Naive thymus-derived CD4-positive, alpha-beta T cell (primary cell): ENCODE measurements around the gene GPHA2. TPM values are rescaled to one million over a fixed set of nuclear protein-coding genes. Genes with fewer than 3 reads are reported as not detected.

Experiments used
- ATAC-seq: fragments of 150-1000 bp; cut with Tn5 transposase; 2 replicates; pipeline ENCODE4 v1.10.0; 2021; ENCODE audit warnings: mild to moderate bottlenecking, moderate library complexity
- CTCF ChIA-PET: fragments of 350-600 bp; sonication (Branson Sonifier 250); formaldehyde crosslinking; loops from one replicate; lab custom pipeline; 2021; ENCODE audit warnings: antibody characterized with exemption; lab: Charles Lee
- POLR2A ChIA-PET: fragments of 350-600 bp; sonication (Branson Sonifier 250); formaldehyde crosslinking; loops from one replicate; lab custom pipeline; 2021; ENCODE audit warnings: antibody characterized with exemption, inconsistent platforms; lab: Charles Lee
- DNase-seq, 9 donors: peaks; one replicate each; pipeline versions ENCODE4 v3.0.0 to v3.0.0-alpha.2; 2020 to 2022; ENCODE audit warnings: mixed read lengths in 1 of 9
- H3K27ac ChIP-seq: one replicate; pipeline ENCODE4 v1.7.0; 2013; ENCODE audit warnings: mild to moderate bottlenecking, low read depth, low read length, moderate library complexity
- H3K27me3 ChIP-seq, 2 donors: one replicate each; pipeline ENCODE4 v1.7.0; 2013; ENCODE audit warnings: low read length in 2 of 2, mild to moderate bottlenecking in 2 of 2, moderate library complexity in 2 of 2; ENCODE audit not compliant: control insufficient read depth in 2 of 2, insufficient read depth in 2 of 2
- H3K36me3 ChIP-seq, 3 experiments: 1 replicate in 2 of 3; 2 replicates in 1 of 3; pipeline ENCODE4 v1.7.0; 2013; ENCODE audit warnings: low read length in 3 of 3, mild to moderate bottlenecking in 3 of 3, moderate library complexity in 1 of 3; ENCODE audit not compliant: insufficient read depth in 3 of 3, control insufficient read depth in 2 of 3
- H3K4me1 ChIP-seq, 2 donors: one replicate each; pipeline ENCODE4 v1.7.0; 2013; ENCODE audit warnings: low read length in 2 of 2, mild to moderate bottlenecking in 2 of 2, moderate library complexity in 1 of 2; ENCODE audit not compliant: control insufficient read depth in 2 of 2, insufficient read depth in 2 of 2
- H3K4me3 ChIP-seq: 2 replicates; pipeline ENCODE4 v1.7.0; 2013; ENCODE audit warnings: mild to moderate bottlenecking, low read length
- H3K9me3 ChIP-seq, 3 experiments: 1 replicate in 2 of 3; 2 replicates in 1 of 3; pipeline ENCODE4 v1.7.0; 2013; ENCODE audit warnings: low read length in 3 of 3; ENCODE audit not compliant: control insufficient read depth in 2 of 3
- H3K27ac Mint-ChIP-seq, 9 donors: one replicate each; pipeline ENCODE4 v1.8.0; 2020 to 2022; ENCODE audit warnings: mixed read lengths in 9 of 9, mild to moderate bottlenecking in 8 of 9, moderate library complexity in 5 of 9, inconsistent platforms in 2 of 9
- H3K27me3 Mint-ChIP-seq, 5 donors: one replicate each; pipeline ENCODE4 v1.8.0; 2021 to 2022; ENCODE audit warnings: mixed read lengths in 5 of 5, mild to moderate bottlenecking in 1 of 5
- H3K36me3 Mint-ChIP-seq, 5 donors: one replicate each; pipeline ENCODE4 v1.8.0; 2020 to 2022; ENCODE audit warnings: mixed read lengths in 5 of 5, mild to moderate bottlenecking in 3 of 5, inconsistent platforms in 1 of 5
- H3K4me1 Mint-ChIP-seq, 7 donors: one replicate each; pipeline ENCODE4 v1.8.0; 2020 to 2022; ENCODE audit warnings: mixed read lengths in 7 of 7, mild to moderate bottlenecking in 3 of 7, inconsistent platforms in 1 of 7
- H3K4me3 Mint-ChIP-seq, 10 donors: one replicate each; pipeline ENCODE4 v1.8.0; 2020 to 2022; ENCODE audit warnings: mild to moderate bottlenecking in 10 of 10, mixed read lengths in 10 of 10, moderate library complexity in 6 of 10, inconsistent platforms in 2 of 10
- H3K9me3 Mint-ChIP-seq, 11 donors: one replicate each; pipeline ENCODE4 v1.8.0; 2020 to 2022; ENCODE audit warnings: mixed read lengths in 11 of 11, mild to moderate bottlenecking in 4 of 11, inconsistent platforms in 1 of 11, moderate library complexity in 1 of 11
- intact Hi-C, 2 donors: fragments of 100-400 bp; cut with micrococcal nuclease; formaldehyde crosslinking; loops; one replicate each; pipeline ENCODE4 v1.15.1; 2023
- polyA plus RNA-seq, 2 donors: library from polyadenylated mRNA; unstranded; fragments of 300-500 nt; fragmentation: Illumina TruSeq; gene quantifications; one replicate each; pipeline ENCODE4 v1.2.3, GENCODE V29; 2021
- total RNA-seq, 6 experiments: library from RNA in 5 of 6; stranded (reverse) in 5 of 6; gene quantifications; 1 replicate in 5 of 6; 2 replicates in 1 of 6; pipeline ENCODE4 v1.2.3 and lab custom pipeline; 2021 to 2026

GPHA2 gene
- total and polyA plus RNA-seq, 7 experiments from 2014 or later: 0.48 TPM; not detected in 6

DNA sequence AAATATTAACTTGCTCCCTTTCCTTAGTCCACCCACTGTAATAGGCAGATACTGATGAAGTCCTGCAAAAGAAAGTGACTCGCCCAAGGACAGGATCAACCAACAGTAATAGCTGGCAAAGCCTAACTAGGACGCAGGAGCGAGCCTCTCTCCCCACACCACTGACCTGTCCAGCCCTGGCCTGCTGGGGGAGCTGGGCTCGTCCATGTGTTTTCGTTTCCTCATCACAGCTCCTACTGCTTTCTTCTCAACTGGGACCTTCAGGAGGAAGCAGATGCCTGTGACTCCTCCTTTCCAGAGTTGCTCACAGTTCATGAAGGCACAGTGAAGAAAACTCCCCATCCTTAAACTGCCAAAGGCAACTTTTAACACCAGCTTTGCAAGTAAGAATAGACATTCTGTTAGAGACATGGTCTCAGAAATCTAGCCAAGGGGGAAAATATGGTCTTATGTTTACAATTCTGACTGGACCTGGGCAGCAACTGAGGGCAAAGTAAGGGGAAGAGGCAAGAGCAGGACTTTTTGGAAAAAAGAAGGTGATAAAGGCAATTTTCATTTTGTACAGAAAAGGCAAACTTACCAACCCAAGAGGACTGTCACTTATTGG is 11.6 kb upstream of the GPHA2 start:
- Histone ChIP-seq H3K27ac (no peak overlapping the region), H3K36me3 (no peaks in the 10 kb centered on the region), H3K4me3 (no peak overlapping the region), H3K9me3 (no peaks in the 10 kb centered on the region), H3K4me1 (no peaks in the 10 kb centered on the region), H3K27me3 (no peaks in the 10 kb centered on the region)
- no peaks in the 10 kb centered on the region for H3K36me3 Mint-ChIP-seq
- H3K27me3 Mint-ChIP-seq: peaks cover 0 to 30% (median 4%) of the 10 kb centered on the region in 5 donors
- no peak for DNase-seq
- H3K27ac Mint-ChIP-seq: no peak overlapping the region
- ATAC-seq: no peak
- ChIA-PET CTCF (interaction anchor here (1.3 kb wide), 1 partner anchor 13 kb away, joined by 3 read pairs; no protein-coding TSS in a partner anchor), POLR2A (no interaction called here)
- intact Hi-C loops: no loop called here
- peaks cover 0 to 1% (median 0%) of the 10 kb centered on the region in 11 donors for H3K9me3 Mint-ChIP-seq
- no peaks in the 10 kb centered on the region for H3K4me1 Mint-ChIP-seq
- H3K4me3 Mint-ChIP-seq: no peak overlapping the region

DNA sequence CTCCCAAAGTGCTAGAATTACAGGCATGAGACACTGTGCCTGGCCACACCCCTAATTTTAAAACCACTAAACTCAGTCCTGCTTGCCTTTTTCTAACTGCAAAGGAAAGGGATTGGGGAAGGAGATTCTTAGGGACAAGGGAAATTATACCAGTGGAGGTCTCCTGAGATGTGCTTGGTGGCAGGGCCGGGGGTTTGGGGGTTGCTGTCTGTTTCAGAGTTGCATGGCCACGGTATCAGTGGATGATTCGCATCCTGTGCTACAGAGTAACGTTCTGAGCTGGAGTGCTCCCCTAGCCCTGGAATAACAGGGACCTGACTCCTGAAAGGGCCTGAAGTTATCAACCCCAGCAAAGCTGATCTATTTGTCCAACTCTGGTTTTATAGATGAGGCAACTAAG is 846 bp upstream of the GPHA2 start:
- Histone ChIP-seq H3K4me3 (no peak overlapping the region), H3K36me3 (peaks cover 0 to 19% (median 4%) of the 10 kb centered on the region in 3 experiments), H3K27me3 (no peaks in the 10 kb centered on the region), H3K9me3 (no peaks in the 10 kb centered on the region), H3K4me1 (no peaks in the 10 kb centered on the region), H3K27ac (no peak overlapping the region)
- Mint-ChIP-seq H3K27me3 (peaks cover 0 to 4% (median 0%) of the 10 kb centered on the region in 5 donors), H3K4me3 (no peak overlapping the region), H3K9me3 (no peaks in the 10 kb centered on the region), H3K36me3 (peaks cover 0 to 9% (median 7%) of the 10 kb centered on the region in 5 donors), H3K4me1 (no peaks in the 10 kb centered on the region), H3K27ac (no peak overlapping the region)
- DNase-seq (no peak), ATAC-seq (no peak)
- intact Hi-C loops: no loop called here
- CTCF ChIA-PET: no interaction called here
- POLR2A ChIA-PET: no interaction called here

- H3K4me3 Mint-ChIP-seq: no peak overlapping the region
- no peak overlapping the region for H3K4me3 ChIP-seq
- intact Hi-C loops: no loop called here
- H3K27me3 ChIP-seq: no peaks in the 10 kb centered on the region
- peaks cover 0 to 23% (median 13%) of the 10 kb centered on the region in 5 donors for H3K36me3 Mint-ChIP-seq
- H3K36me3 ChIP-seq: peaks cover 0 to 32% (median 4%) of the 10 kb centered on the region in 3 experiments
- H3K9me3 Mint-ChIP-seq: no peaks in the 10 kb centered on the region
- peak overlapping the region in 1 of 9 donors; percentile 45 for H3K27ac Mint-ChIP-seq
- no peak overlapping the region for H3K27ac ChIP-seq
- ChIA-PET CTCF (interaction anchor here (0.7 kb wide), 1 partner anchor 12 kb away, joined by 3 read pairs; no protein-coding TSS in a partner anchor), POLR2A (no interaction called here)
- H3K9me3 ChIP-seq: no peaks in the 10 kb centered on the region
- DNase-seq (no peak), ATAC-seq (peak; percentile 6)
- H3K4me1 Mint-ChIP-seq: no peaks in the 10 kb centered on the region
- H3K27me3 Mint-ChIP-seq: peaks cover 0 to 3% (median 0%) of the 10 kb centered on the region in 5 donors
- no peaks in the 10 kb centered on the region for H3K4me1 ChIP-seq
Observed at GRCh38 chr11:64934682-64935358, 873 bp downstream of the GPHA2 start.

- Mint-ChIP-seq H3K9me3 (no peaks in the 10 kb centered on the region), H3K27ac (no peak overlapping the region), H3K36me3 (peaks cover 0 to 27% (median 16%) of the 10 kb centered on the region in 5 donors), H3K27me3 (peaks cover 0 to 3% (median 0%) of the 10 kb centered on the region in 5 donors), H3K4me1 (no peaks in the 10 kb centered on the region), H3K4me3 (no peak overlapping the region)
- Histone ChIP-seq H3K27ac (no peak overlapping the region), H3K4me1 (no peaks in the 10 kb centered on the region), H3K9me3 (no peaks in the 10 kb centered on the region), H3K4me3 (no peak overlapping the region), H3K36me3 (peaks cover 0 to 37% (median 4%) of the 10 kb centered on the region in 3 experiments), H3K27me3 (no peaks in the 10 kb centered on the region)
- no peak for DNase-seq
- ATAC-seq: no peak
- CTCF ChIA-PET: interaction anchor here (0.6 to 0.7 kb wide), 2 partner anchors 13 to 441 kb away, joined by 3 read pairs; no protein-coding TSS in a partner anchor
- POLR2A ChIA-PET: no interaction called here
- intact Hi-C loops: no loop called here
Observed at GRCh38 chr11:64933935-64934681, 1.6 kb downstream of the GPHA2 start.

GRCh38 chr11:64933213-64933934 is 2.3 kb downstream of the GPHA2 start:
- intact Hi-C loops: no loop called here
- Mint-ChIP-seq H3K27ac (peak overlapping the region in 1 of 9 donors; percentile 17), H3K27me3 (peaks cover 0 to 3% (median 0%) of the 10 kb centered on the region in 5 donors), H3K36me3 (peaks cover 0 to 27% (median 16%) of the 10 kb centered on the region in 5 donors), H3K4me3 (no peak overlapping the region), H3K9me3 (no peaks in the 10 kb centered on the region), H3K4me1 (no peaks in the 10 kb centered on the region)
- Histone ChIP-seq H3K4me1 (no peaks in the 10 kb centered on the region), H3K27ac (no peak overlapping the region), H3K4me3 (no peak overlapping the region), H3K27me3 (no peaks in the 10 kb centered on the region), H3K9me3 (no peaks in the 10 kb centered on the region), H3K36me3 (peaks cover 0 to 38% (median 4%) of the 10 kb centered on the region in 3 experiments)
- CTCF ChIA-PET: interaction anchor here (0.6 kb wide), 1 partner anchor 441 kb away, joined by 3 read pairs; no protein-coding TSS in a partner anchor
- POLR2A ChIA-PET: no interaction called here
- DNase-seq (no peak), ATAC-seq (no peak)

- Mint-ChIP-seq H3K27ac (no peak overlapping the region), H3K27me3 (no peaks in the 10 kb centered on the region), H3K36me3 (peaks cover 0 to 32% (median 16%) of the 10 kb centered on the region in 5 donors), H3K9me3 (no peaks in the 10 kb centered on the region), H3K4me1 (peaks cover 0 to 2% (median 0%) of the 10 kb centered on the region in 7 donors), H3K4me3 (no peak overlapping the region)
- DNase-seq: no peak
- no peaks in the 10 kb centered on the region for H3K4me1 ChIP-seq
- no peak overlapping the region for H3K27ac ChIP-seq
- CTCF ChIA-PET: no interaction called here
- no peak for ATAC-seq
- intact Hi-C loops: no loop called here
- H3K36me3 ChIP-seq: peaks cover 0 to 38% (median 4%) of the 10 kb centered on the region in 3 experiments
- H3K9me3 ChIP-seq: no peaks in the 10 kb centered on the region
- no peak overlapping the region for H3K4me3 ChIP-seq
- POLR2A ChIA-PET: no interaction called here
- H3K27me3 ChIP-seq: no peaks in the 10 kb centered on the region
Observed at GRCh38 chr11:64932324-64932723, 3.4 kb downstream of the GPHA2 start.
